Activated T-helper 1 cell treated with Interleukin-2 at 50 U/mL for 16 hours (primary cell): ENCODE results near the gene LYRM4.
"Not testable (repeated sequence)": the region's sequence is repeated elsewhere in the genome, so short reads cannot be mapped to it uniquely, and the experiment has no call there.

Experiments used
- DNase-seq: peaks from one replicate; pipeline ENCODE4 v3.0.0-alpha.2; 2020; ENCODE audit warnings: low read depth

The LYRM4 gene

GRCh38 chr6:5121956-5122355 lies 138.8 kb downstream of the LYRM4 start:
- no peak for DNase-seq

- no peak for DNase-seq
Observed at GRCh38 chr6:5121479-5121878, 139.3 kb downstream of the LYRM4 start.

- not testable (repeated sequence) for DNase-seq
Observed at GRCh38 chr6:5120543-5120942, 140.2 kb downstream of the LYRM4 start.

GRCh38 chr6:5120011-5120410 lies 140.7 kb downstream of the LYRM4 start:
- DNase-seq, result no peak

GRCh38 chr6:5119090-5119951 lies 141.4 kb downstream of the LYRM4 start:
- no peak for DNase-seq

- no peak for DNase-seq
Observed at GRCh38 chr6:5116243-5116991, 144.3 kb downstream of the LYRM4 start.

- DNase-seq, result no peak
Observed at GRCh38 chr6:5115168-5115567, 145.6 kb downstream of the LYRM4 start.

- no peak for DNase-seq
Observed at GRCh38 chr6:5113096-5113495, 147.7 kb downstream of the LYRM4 start.

- DNase-seq, result no peak
Observed at GRCh38 chr6:5112066-5112799, 148.5 kb downstream of the LYRM4 start.

GRCh38 chr6:5111626-5112025 lies 149.1 kb downstream of the LYRM4 start:
- DNase-seq, result no peak

- no peak for DNase-seq
Observed at GRCh38 chr6:5110246-5110645, 150.5 kb downstream of the LYRM4 start.

GRCh38 chr6:5109436-5109835 lies 151.3 kb downstream of the LYRM4 start:
- no peak for DNase-seq

GRCh38 chr6:5108536-5109150 lies 152.1 kb downstream of the LYRM4 start:
- DNase-seq, result no peak

GRCh38 chr6:5108068-5108467 lies 152.7 kb downstream of the LYRM4 start:
- no peak for DNase-seq

- DNase-seq, result no peak
Observed at GRCh38 chr6:5107341-5107740, 153.4 kb downstream of the LYRM4 start.

- DNase-seq, result no peak
Observed at GRCh38 chr6:5105146-5105545, 155.6 kb downstream of the LYRM4 start.

GRCh38 chr6:5104667-5105066 lies 156.1 kb downstream of the LYRM4 start:
- DNase-seq, result no peak

- no peak for DNase-seq
Observed at GRCh38 chr6:5103250-5103649, 157.5 kb downstream of the LYRM4 start.

- DNase-seq, result no peak
Observed at GRCh38 chr6:5102267-5102970, 158.3 kb downstream of the LYRM4 start.

- no peak for DNase-seq
Observed at GRCh38 chr6:5100806-5101205, 159.9 kb downstream of the LYRM4 start.

GRCh38 chr6:5099537-5099936 lies 161.2 kb downstream of the LYRM4 start:
- DNase-seq, result no peak
